ENCODE data around the gene ELOVL4. TPM values are rescaled to one million over a fixed set of nuclear protein-coding genes. Genes with fewer than 3 reads are reported as not detected.

The ELOVL4 gene
- total RNA-seq, 2 donors from 2014 or later: 0.60 to 0.61 TPM

- no peak for DNase-seq (ENCODE audit: low spot score in 2 of 2)
- Mint-ChIP-seq H3K9me3 (no peaks in the 10 kb centered on the region), H3K36me3 (peaks cover 4% of the 10 kb centered on the region in 2 donors), H3K27ac (no peak overlapping the region)
- no peak for ATAC-seq
Observed at GRCh38 chr6:79941489-79942151, 5.7 kb downstream of the ELOVL4 start.

- no peaks in the 10 kb centered on the region for H3K36me3 Mint-ChIP-seq
- no peak overlapping the region for H3K27ac Mint-ChIP-seq
- ATAC-seq: no peak
- no peaks in the 10 kb centered on the region for H3K9me3 Mint-ChIP-seq
- DNase-seq (ENCODE audit: low spot score in 2 of 2): no peak
Observed at GRCh38 chr6:79928478-79928998, 18.8 kb downstream of the ELOVL4 start.

- no peak overlapping the region for H3K27ac Mint-ChIP-seq
- no peak for DNase-seq (ENCODE audit: low spot score in 2 of 2)
- no peak for ATAC-seq
Observed at GRCh38 chr6:79927758-79928157, 19.6 kb downstream of the ELOVL4 start.

GRCh38 chr6:79923270-79923669 is 24.1 kb downstream of the ELOVL4 start:
- DNase-seq (ENCODE audit: low spot score in 2 of 2): no peak
- no peak overlapping the region for H3K27ac Mint-ChIP-seq
- H3K36me3 Mint-ChIP-seq: no peaks in the 10 kb centered on the region
- ATAC-seq: no peak
- H3K9me3 Mint-ChIP-seq: no peaks in the 10 kb centered on the region

More at GRCh38 chr6:79927758-79928157, 19.6 kb downstream of the ELOVL4 start:
- no peaks in the 10 kb centered on the region for H3K36me3 Mint-ChIP-seq
- no peaks in the 10 kb centered on the region for H3K9me3 Mint-ChIP-seq

- ATAC-seq (no peak), DNase-seq (ENCODE audit: low spot score in 2 of 2) (no peak)
- Mint-ChIP-seq H3K36me3 (no peaks in the 10 kb centered on the region), H3K27ac (no peak overlapping the region), H3K9me3 (no peaks in the 10 kb centered on the region)
Observed at GRCh38 chr6:79922018-79922417, 25.3 kb downstream of the ELOVL4 start.

- no peak for ATAC-seq
Observed at GRCh38 chr6:79913369-79913768, 34.0 kb downstream of the ELOVL4 start.

GRCh38 chr6:79911992-79912391 is 35.4 kb downstream of the ELOVL4 start:
- ATAC-seq (no peak), DNase-seq (ENCODE audit: low spot score in 2 of 2) (no peak)
- Mint-ChIP-seq H3K27ac (no peak overlapping the region), H3K36me3 (no peaks in the 10 kb centered on the region), H3K9me3 (no peaks in the 10 kb centered on the region)

More at GRCh38 chr6:79913369-79913768, 34.0 kb downstream of the ELOVL4 start:
- Mint-ChIP-seq H3K27ac (no peak overlapping the region), H3K36me3 (no peaks in the 10 kb centered on the region), H3K9me3 (no peaks in the 10 kb centered on the region)
- no peak for DNase-seq (ENCODE audit: low spot score in 2 of 2)

GRCh38 chr6:79909517-79909916 is 37.8 kb downstream of the ELOVL4 start:
- DNase-seq (ENCODE audit: low spot score in 2 of 2) (no peak), ATAC-seq (no peak)
- H3K9me3 Mint-ChIP-seq: no peaks in the 10 kb centered on the region
- no peak overlapping the region for H3K27ac Mint-ChIP-seq
- H3K36me3 Mint-ChIP-seq: no peaks in the 10 kb centered on the region

- ATAC-seq: no peak
- H3K9me3 Mint-ChIP-seq: no peaks in the 10 kb centered on the region
- H3K36me3 Mint-ChIP-seq: no peaks in the 10 kb centered on the region
- no peak overlapping the region for H3K27ac Mint-ChIP-seq
- DNase-seq (ENCODE audit: low spot score in 2 of 2): no peak
Observed at GRCh38 chr6:79902046-79902445, 45.3 kb downstream of the ELOVL4 start.

- Mint-ChIP-seq H3K27ac (no peak overlapping the region), H3K9me3 (no peaks in the 10 kb centered on the region), H3K36me3 (no peaks in the 10 kb centered on the region)
- DNase-seq (ENCODE audit: low spot score in 2 of 2): no peak
- ATAC-seq: no peak
Observed at GRCh38 chr6:79898076-79898475, 49.3 kb downstream of the ELOVL4 start.

- Mint-ChIP-seq H3K9me3 (peaks cover 3 to 4% of the 10 kb centered on the region in 2 donors), H3K27ac (no peak overlapping the region), H3K36me3 (no peaks in the 10 kb centered on the region)
- ATAC-seq (no peak), DNase-seq (ENCODE audit: low spot score in 2 of 2) (no peak)
Observed at GRCh38 chr6:79896075-79896449, 51.3 kb downstream of the ELOVL4 start.

- Mint-ChIP-seq H3K36me3 (no peaks in the 10 kb centered on the region), H3K27ac (no peak overlapping the region), H3K9me3 (peaks cover 6 to 9% of the 10 kb centered on the region in 2 donors)
- DNase-seq (ENCODE audit: low spot score in 2 of 2) (no peak), ATAC-seq (no peak)
Observed at GRCh38 chr6:79895382-79896074, 51.8 kb downstream of the ELOVL4 start.

- DNase-seq (ENCODE audit: low spot score in 2 of 2) (no peak), ATAC-seq (no peak)
- Mint-ChIP-seq H3K9me3 (peaks cover 7 to 12% of the 10 kb centered on the region in 2 donors), H3K36me3 (no peaks in the 10 kb centered on the region), H3K27ac (no peak overlapping the region)
Observed at GRCh38 chr6:79894939-79895338, 52.4 kb downstream of the ELOVL4 start.

GRCh38 chr6:79888587-79888986 is 58.8 kb downstream of the ELOVL4 start:
- H3K9me3 Mint-ChIP-seq: peaks cover 7 to 12% of the 10 kb centered on the region in 2 donors
- DNase-seq (ENCODE audit: low spot score in 2 of 2): no peak
- no peak for ATAC-seq
- H3K27ac Mint-ChIP-seq: no peak overlapping the region
- H3K36me3 Mint-ChIP-seq: no peaks in the 10 kb centered on the region

- Mint-ChIP-seq H3K36me3 (peaks cover 0 to 6% of the 10 kb centered on the region in 2 donors), H3K27ac (no peak overlapping the region), H3K9me3 (peaks cover 4 to 5% of the 10 kb centered on the region in 2 donors)
- ATAC-seq (no peak), DNase-seq (ENCODE audit: low spot score in 2 of 2) (no peak)
Observed at GRCh38 chr6:79878142-79878748, 69.1 kb downstream of the ELOVL4 start.

- Mint-ChIP-seq H3K36me3 (peaks cover 0 to 6% of the 10 kb centered on the region in 2 donors), H3K9me3 (peaks cover 0 to 4% of the 10 kb centered on the region in 2 donors), H3K27ac (no peak overlapping the region)
- no peak for ATAC-seq
- no peak for DNase-seq (ENCODE audit: low spot score in 2 of 2)
Observed at GRCh38 chr6:79874531-79875134, 72.7 kb downstream of the ELOVL4 start.

GRCh38 chr6:79872986-79873385 is 74.4 kb downstream of the ELOVL4 start:
- no peaks in the 10 kb centered on the region for H3K36me3 Mint-ChIP-seq
- no peak overlapping the region for H3K27ac Mint-ChIP-seq
- DNase-seq (ENCODE audit: low spot score in 2 of 2) (no peak), ATAC-seq (no peak)
- H3K9me3 Mint-ChIP-seq: no peaks in the 10 kb centered on the region

Data from activated naive CD4-positive, alpha-beta T cell treated with anti-CD3 and anti-CD28 coated beads, Interleukin-2, amount 50 U/mL, for 72 hours (primary cell).